ENCODE measurements around the gene KCND2.

DNA sequence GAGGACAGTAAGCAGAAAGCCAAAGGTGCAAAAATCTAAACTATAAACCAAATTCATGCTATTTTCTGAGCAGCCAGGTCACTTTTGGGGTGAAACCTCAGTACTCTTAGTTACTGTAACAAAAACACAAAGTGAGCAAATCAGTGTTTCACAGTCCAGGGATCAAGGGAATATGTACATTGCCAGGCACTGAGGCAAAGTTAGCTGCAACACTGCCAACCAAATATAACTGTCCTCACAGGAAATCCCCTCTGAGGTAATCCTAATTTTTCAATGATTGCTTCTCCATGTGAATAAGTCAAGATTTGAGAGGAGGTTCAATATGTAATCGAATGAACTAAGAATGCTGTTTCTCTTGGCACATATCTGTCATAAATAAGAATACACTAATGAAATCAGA, 355.3 kb downstream of the KCND2 start:
- TF ChIP-seq CTCF (IDR thresholded peaks at IDR 0.05): no peak
- no peak for TF ChIP-seq POLR2A (IDR thresholded peaks at IDR 0.05)

All from thyroid gland (tissue), 4 donors.